ENCODE measurements around the gene THRB. TPM values are rescaled to one million over a fixed set of nuclear protein-coding genes. Genes with fewer than 3 reads are reported as not detected.

Gene THRB
- total and polyA plus RNA-seq, 2 experiments from 2014 or later, result 26.8 to 60.0 TPM

GRCh38 chr3:24261521-24261920 is 233.1 kb downstream of the THRB start:
- peaks cover 7% of the 10 kb centered on the region for H3K4me1 ChIP-seq (ENCODE audit: insufficient read depth)
- no peak overlapping the region for H2AFZ ChIP-seq
- H3K9me3 ChIP-seq (ENCODE audit: low read depth), result no peaks in the 10 kb centered on the region
- no peak for TF ChIP-seq EZH2phosphoT487 (IDR thresholded peaks at IDR 0.05; ENCODE audit: low read depth, severe bottlenecking, unreplicated experiment)
- TF ChIP-seq CTCF (IDR thresholded peaks at IDR 0.05; ENCODE audit: poor library complexity), result no peak
- TF ChIP-seq EZH2 (IDR thresholded peaks at IDR 0.05; ENCODE audit: borderline replicate concordance), result no peak
- no peak overlapping the region for H3K4me3 ChIP-seq
- H3K9me2 ChIP-seq (replicated peaks; ENCODE audit: insufficient read depth), result no peaks in the 10 kb centered on the region
- no peak overlapping the region for H3K27ac ChIP-seq
- H3K4me2 ChIP-seq, result no peak overlapping the region
- H3K36me3 ChIP-seq (replicated peaks; ENCODE audit: insufficient read depth, low read depth), result no peaks in the 10 kb centered on the region
- H3K27me3 ChIP-seq, result no peaks in the 10 kb centered on the region
- DNase-seq (ENCODE audit: low spot score), result no peak
- H3K79me2 ChIP-seq, result peaks cover 7% of the 10 kb centered on the region
- H4K20me1 ChIP-seq (ENCODE audit: insufficient read depth, poor library complexity, severe bottlenecking), result peaks cover 5% of the 10 kb centered on the region

GRCh38 chr3:24259901-24260512 is 234.6 kb downstream of the THRB start:
- Histone ChIP-seq H3K4me3 (no peak overlapping the region), H3K27me3 (no peaks in the 10 kb centered on the region), H3K36me3 (replicated peaks; ENCODE audit: insufficient read depth, low read depth) (no peaks in the 10 kb centered on the region), H3K9me2 (replicated peaks; ENCODE audit: insufficient read depth) (no peaks in the 10 kb centered on the region), H4K20me1 (ENCODE audit: insufficient read depth, poor library complexity, severe bottlenecking) (peaks cover 5% of the 10 kb centered on the region), H3K9me3 (ENCODE audit: low read depth) (no peaks in the 10 kb centered on the region), H3K79me2 (peaks cover 7% of the 10 kb centered on the region), H2AFZ (no peak overlapping the region), H3K27ac (no peak overlapping the region), H3K4me1 (ENCODE audit: insufficient read depth) (peaks cover 7% of the 10 kb centered on the region), H3K4me2 (no peak overlapping the region)
- TF ChIP-seq EZH2phosphoT487 (IDR thresholded peaks at IDR 0.05; ENCODE audit: low read depth, severe bottlenecking, unreplicated experiment) (no peak), CTCF (IDR thresholded peaks at IDR 0.05; ENCODE audit: poor library complexity) (no peak), EZH2 (IDR thresholded peaks at IDR 0.05; ENCODE audit: borderline replicate concordance) (no peak)
- DNase-seq (ENCODE audit: low spot score), result peak; percentile 49
- WGBS (ENCODE audit: low lambda C conversion rate, missing lambda C conversion rate), result 66% methylated on average over 2 of the region's 2 CpGs

- no peak for TF ChIP-seq CTCF (IDR thresholded peaks at IDR 0.05; ENCODE audit: poor library complexity)
- no peak for TF ChIP-seq EZH2phosphoT487 (IDR thresholded peaks at IDR 0.05; ENCODE audit: low read depth, severe bottlenecking, unreplicated experiment)
- TF ChIP-seq EZH2 (IDR thresholded peaks at IDR 0.05; ENCODE audit: borderline replicate concordance), result no peak
- H3K36me3 ChIP-seq (replicated peaks; ENCODE audit: insufficient read depth, low read depth), result no peaks in the 10 kb centered on the region
- peaks cover 7% of the 10 kb centered on the region for H3K4me1 ChIP-seq (ENCODE audit: insufficient read depth)
- H3K9me3 ChIP-seq (ENCODE audit: low read depth), result no peaks in the 10 kb centered on the region
- H2AFZ ChIP-seq, result no peak overlapping the region
- no peak for DNase-seq (ENCODE audit: low spot score)
- 86% methylated on average over 12 of the region's 12 CpGs for WGBS (ENCODE audit: low lambda C conversion rate, missing lambda C conversion rate)
- H3K27ac ChIP-seq, result no peak overlapping the region
- H3K4me2 ChIP-seq, result no peak overlapping the region
- no peak overlapping the region for H3K4me3 ChIP-seq
- peaks cover 4% of the 10 kb centered on the region for H3K79me2 ChIP-seq
- H4K20me1 ChIP-seq (ENCODE audit: insufficient read depth, poor library complexity, severe bottlenecking), result peaks cover 5% of the 10 kb centered on the region
- no peaks in the 10 kb centered on the region for H3K27me3 ChIP-seq
- H3K9me2 ChIP-seq (replicated peaks; ENCODE audit: insufficient read depth), result no peaks in the 10 kb centered on the region
These were observed 235.7 kb downstream of the THRB start for GRCh38 chr3:24258727-24259600.
